Measurements from ENCODE around the gene MUC3A. TPM values are rescaled to one million over a fixed set of nuclear protein-coding genes. Genes with fewer than 3 reads are reported as not detected.

MUC3A gene
- total and polyA plus RNA-seq, 2 experiments from 2014 or later = 16.3 to 44.4 TPM

DNA sequence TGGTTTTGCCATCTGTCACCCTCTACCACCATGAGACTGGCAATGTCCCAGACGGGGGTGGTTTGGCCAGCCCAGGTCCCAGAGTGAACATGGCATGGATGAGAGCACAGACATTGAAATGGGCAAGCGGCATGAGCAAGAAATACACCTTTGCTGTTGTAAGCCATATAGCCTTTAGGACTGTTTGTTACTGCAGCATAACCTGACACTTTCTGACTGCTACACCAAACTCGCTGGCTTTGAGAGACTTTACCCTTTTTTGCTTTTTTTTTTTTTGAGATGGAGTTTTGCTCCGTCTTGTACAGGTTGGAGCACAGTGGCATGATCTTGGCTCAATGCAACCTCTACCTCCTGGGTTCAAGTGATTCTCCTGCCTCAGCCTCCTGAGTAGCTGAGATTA lies 5.2 kb upstream of the MUC3A start (continued):
- TF ChIP-seq ZNF462 (CRISPR knock-in tag; IDR thresholded peaks at IDR 0.05) = no peak
- TF ChIP-seq NANOG (IDR thresholded peaks at IDR 0.05; ENCODE audit: borderline replicate concordance) = no peak
- no peak for TF ChIP-seq ZNF331 (CRISPR knock-in tag; IDR thresholded peaks at IDR 0.05; ENCODE audit: low read depth)
- no peak for TF ChIP-seq EZH2 (IDR thresholded peaks at IDR 0.05; ENCODE audit: low read depth, unreplicated experiment)
- no peak for TF ChIP-seq STAT1 (IDR thresholded peaks at IDR 0.05; ENCODE audit: unreplicated experiment)

DNA sequence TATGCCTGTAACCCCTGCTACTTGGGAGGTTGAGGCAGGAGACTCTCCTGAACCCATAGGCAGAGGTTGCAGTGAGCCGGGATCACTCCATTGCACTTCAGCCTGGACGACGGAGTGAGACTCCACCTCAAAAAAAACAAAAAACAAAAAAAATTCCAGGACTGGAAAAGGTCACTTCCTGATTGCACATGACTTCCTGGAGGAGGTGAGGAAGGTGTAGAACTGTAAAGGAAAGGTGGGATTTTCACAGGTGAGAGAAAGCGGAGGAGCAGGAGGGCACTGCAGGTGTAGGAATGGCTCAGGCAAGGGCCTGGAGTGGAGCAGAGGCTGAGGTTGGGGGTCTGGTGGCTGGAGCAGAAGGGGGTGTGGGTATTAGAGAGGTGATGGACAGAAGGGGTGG lies 3.2 kb upstream of the MUC3A start:
- Histone ChIP-seq H3K36me3 (ENCODE audit: insufficient read depth) (no peaks in the 10 kb centered on the region), H3K27ac (ENCODE audit: low read depth) (no peak overlapping the region), H2AFZ (no peak overlapping the region), H4K20me1 (replicated peaks; ENCODE audit: insufficient read depth) (no peaks in the 10 kb centered on the region), H3K27me3 (ENCODE audit: insufficient read depth) (no peaks in the 10 kb centered on the region), H3F3A (replicated peaks; ENCODE audit: low read depth) (0 out of 2 replicates have a peak, but pooled peaks cover 5% of the 10 kb centered on the region), H3K4me3 (no peak overlapping the region), H3K4me2 (no peak overlapping the region), H3K4me1 (ENCODE audit: insufficient read depth) (peaks cover 38% of the 10 kb centered on the region), H3K9me2 (ENCODE audit: insufficient read depth) (no peaks in the 10 kb centered on the region), H3K79me2 (replicated peaks; ENCODE audit: insufficient read depth) (no peaks in the 10 kb centered on the region)
- H3K9me3 Mint-ChIP-seq = peaks cover 12% of the 10 kb centered on the region; the same call in 2 of the 3 replicates
- no peak overlapping the region for H3K4me3 Mint-ChIP-seq
- peaks cover 11% of the 10 kb centered on the region for H3K36me3 Mint-ChIP-seq (ENCODE audit: low read depth)
- no peak for DNase-seq (ENCODE audit: low spot score)
- peaks cover 37% of the 10 kb centered on the region for H3K4me1 Mint-ChIP-seq
- ATAC-seq = no peak
- TF ChIP-seq, protein P1, sequence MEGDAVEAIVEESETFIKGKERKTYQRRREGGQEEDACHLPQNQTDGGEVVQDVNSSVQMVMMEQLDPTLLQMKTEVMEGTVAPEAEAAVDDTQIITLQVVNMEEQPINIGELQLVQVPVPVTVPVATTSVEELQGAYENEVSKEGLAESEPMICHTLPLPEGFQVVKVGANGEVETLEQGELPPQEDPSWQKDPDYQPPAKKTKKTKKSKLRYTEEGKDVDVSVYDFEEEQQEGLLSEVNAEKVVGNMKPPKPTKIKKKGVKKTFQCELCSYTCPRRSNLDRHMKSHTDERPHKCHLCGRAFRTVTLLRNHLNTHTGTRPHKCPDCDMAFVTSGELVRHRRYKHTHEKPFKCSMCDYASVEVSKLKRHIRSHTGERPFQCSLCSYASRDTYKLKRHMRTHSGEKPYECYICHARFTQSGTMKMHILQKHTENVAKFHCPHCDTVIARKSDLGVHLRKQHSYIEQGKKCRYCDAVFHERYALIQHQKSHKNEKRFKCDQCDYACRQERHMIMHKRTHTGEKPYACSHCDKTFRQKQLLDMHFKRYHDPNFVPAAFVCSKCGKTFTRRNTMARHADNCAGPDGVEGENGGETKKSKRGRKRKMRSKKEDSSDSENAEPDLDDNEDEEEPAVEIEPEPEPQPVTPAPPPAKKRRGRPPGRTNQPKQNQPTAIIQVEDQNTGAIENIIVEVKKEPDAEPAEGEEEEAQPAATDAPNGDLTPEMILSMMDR (conservative IDR thresholded peaks at IDR 0.05; ENCODE audit: low read depth in 2 of 2) = no peak
- TF ChIP-seq ZNF114 (CRISPR knock-in tag; IDR thresholded peaks at IDR 0.05) (no peak), POLR2AphosphoS5 (IDR thresholded peaks at IDR 0.05; ENCODE audit: low read depth) (no peak), EZH2phosphoT487 (IDR thresholded peaks at IDR 0.05; ENCODE audit: unreplicated experiment) (no peak), JUNB (IDR thresholded peaks at IDR 0.05; ENCODE audit: unreplicated experiment) (no peak), CREB1 (CRISPR knock-in tag; IDR thresholded peaks at IDR 0.05; ENCODE audit: low read depth) (no peak)
- no peak overlapping the region for H3K27ac Mint-ChIP-seq
- H3K27me3 Mint-ChIP-seq (ENCODE audit: insufficient read depth, low read depth, poor library complexity) = peaks cover 8% of the 10 kb centered on the region
